Progenitor cell of endocrine pancreas (in vitro differentiated cells): ENCODE measurements around the gene COX10. TPM values are rescaled to one million over a fixed set of nuclear protein-coding genes. Genes with fewer than 3 reads are reported as not detected.

Experiments used
- DNase-seq: peaks from one replicate; pipeline ENCODE4 v3.0.0; 2021; ENCODE audit warnings: low spot score; ENCODE audit not compliant: unreplicated experiment
- H3K27ac Mint-ChIP-seq: 2 replicates; pipeline ENCODE4 v1.8.0; 2021; ENCODE audit warnings: mild to moderate bottlenecking, moderate library complexity, mixed read lengths
- H3K27me3 Mint-ChIP-seq: 2 replicates; pipeline ENCODE4 v1.8.0; 2021; ENCODE audit warnings: mixed read lengths
- H3K36me3 Mint-ChIP-seq: 2 replicates; pipeline ENCODE4 v1.8.0; 2022; ENCODE audit warnings: mixed read lengths; ENCODE audit not compliant: insufficient read depth
- H3K4me1 Mint-ChIP-seq: 2 replicates; pipeline ENCODE4 v1.8.0; 2021; ENCODE audit warnings: low read depth, mixed read lengths
- H3K4me3 Mint-ChIP-seq: 2 replicates; pipeline ENCODE4 v1.8.0; 2021; ENCODE audit warnings: low read depth, mild to moderate bottlenecking, moderate library complexity, mixed read lengths
- H3K9me3 Mint-ChIP-seq: 2 replicates; pipeline ENCODE4 v1.8.0; 2021; ENCODE audit warnings: low read depth, mixed read lengths
- total RNA-seq: library from RNA; stranded (reverse); gene quantifications from 2 replicates; pipeline ENCODE4 v1.2.1, GENCODE V29; 2021
- TF ChIP-seq, protein P1 (sequence below): fragments of 200-600 bp; sonication (generic); IDR thresholded peaks from one replicate; pipeline ENCODE4 v1.5.0; 2021; ENCODE audit warnings: antibody characterized with exemption, mild to moderate bottlenecking; ENCODE audit not compliant: unreplicated experiment

The COX10 gene
- total RNA-seq, 1 donor from 2014 or later, result 24.0 TPM

DNA sequence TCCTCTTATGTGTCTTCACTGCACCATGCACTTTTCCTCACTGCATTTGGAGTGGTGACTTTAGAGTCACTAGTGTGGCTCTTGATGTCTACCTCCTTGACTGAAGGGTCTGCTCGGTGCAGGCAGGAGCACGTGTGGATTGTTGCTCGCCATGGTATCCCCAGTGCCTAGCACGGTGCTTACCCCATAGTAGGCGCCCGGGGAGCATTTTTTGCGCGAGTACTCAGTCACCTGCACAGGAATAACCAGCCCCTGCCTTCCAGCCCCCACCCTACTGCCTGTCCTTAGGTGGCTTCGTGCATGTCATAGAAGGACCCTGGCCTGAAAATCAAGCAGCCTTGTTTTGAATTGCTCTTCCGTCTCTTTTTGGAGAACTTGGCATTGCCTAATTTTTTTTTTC lies 136.1 kb downstream of the COX10 start:
- H3K4me1 Mint-ChIP-seq, result peaks cover 24% of the 10 kb centered on the region
- H3K9me3 Mint-ChIP-seq, result no peaks in the 10 kb centered on the region
- no peak overlapping the region for H3K27ac Mint-ChIP-seq
- peaks cover 18% of the 10 kb centered on the region for H3K36me3 Mint-ChIP-seq
- TF ChIP-seq, protein P1, sequence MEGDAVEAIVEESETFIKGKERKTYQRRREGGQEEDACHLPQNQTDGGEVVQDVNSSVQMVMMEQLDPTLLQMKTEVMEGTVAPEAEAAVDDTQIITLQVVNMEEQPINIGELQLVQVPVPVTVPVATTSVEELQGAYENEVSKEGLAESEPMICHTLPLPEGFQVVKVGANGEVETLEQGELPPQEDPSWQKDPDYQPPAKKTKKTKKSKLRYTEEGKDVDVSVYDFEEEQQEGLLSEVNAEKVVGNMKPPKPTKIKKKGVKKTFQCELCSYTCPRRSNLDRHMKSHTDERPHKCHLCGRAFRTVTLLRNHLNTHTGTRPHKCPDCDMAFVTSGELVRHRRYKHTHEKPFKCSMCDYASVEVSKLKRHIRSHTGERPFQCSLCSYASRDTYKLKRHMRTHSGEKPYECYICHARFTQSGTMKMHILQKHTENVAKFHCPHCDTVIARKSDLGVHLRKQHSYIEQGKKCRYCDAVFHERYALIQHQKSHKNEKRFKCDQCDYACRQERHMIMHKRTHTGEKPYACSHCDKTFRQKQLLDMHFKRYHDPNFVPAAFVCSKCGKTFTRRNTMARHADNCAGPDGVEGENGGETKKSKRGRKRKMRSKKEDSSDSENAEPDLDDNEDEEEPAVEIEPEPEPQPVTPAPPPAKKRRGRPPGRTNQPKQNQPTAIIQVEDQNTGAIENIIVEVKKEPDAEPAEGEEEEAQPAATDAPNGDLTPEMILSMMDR, result no peak
- DNase-seq, result no peak
- no peaks in the 10 kb centered on the region for H3K27me3 Mint-ChIP-seq
- no peak overlapping the region for H3K4me3 Mint-ChIP-seq

DNA sequence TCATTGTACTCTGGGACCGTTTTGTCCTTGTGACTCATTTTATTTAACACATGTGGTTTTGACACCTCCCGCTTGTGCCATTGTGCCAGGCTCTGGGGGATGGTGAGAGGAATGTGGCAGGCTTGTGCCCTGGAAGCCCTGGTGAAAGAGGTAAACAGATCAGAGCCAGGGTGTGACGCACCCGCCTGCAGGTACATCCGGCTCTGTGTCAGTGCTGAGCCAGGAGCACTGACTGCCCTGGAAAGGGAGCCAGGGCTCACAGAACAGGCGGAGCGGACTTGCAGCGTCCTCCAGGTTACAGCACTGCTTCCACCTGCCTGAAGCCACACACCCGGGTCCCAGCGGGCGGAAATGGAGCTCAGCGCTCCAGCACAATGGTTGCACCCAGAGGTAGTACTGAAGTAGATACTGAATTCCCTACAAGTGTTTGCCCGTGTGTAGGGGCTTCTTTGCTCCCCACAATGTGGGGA lies 136.7 kb downstream of the COX10 start:
- H3K36me3 Mint-ChIP-seq, result peaks cover 24% of the 10 kb centered on the region
- no peak overlapping the region for H3K4me3 Mint-ChIP-seq
- H3K27me3 Mint-ChIP-seq, result no peaks in the 10 kb centered on the region
- peaks cover 19% of the 10 kb centered on the region for H3K4me1 Mint-ChIP-seq
- peaks cover under 1% of the 10 kb centered on the region for H3K9me3 Mint-ChIP-seq
- DNase-seq, result no peak
- TF ChIP-seq, protein P1, result no peak
- no peak overlapping the region for H3K27ac Mint-ChIP-seq

DNA sequence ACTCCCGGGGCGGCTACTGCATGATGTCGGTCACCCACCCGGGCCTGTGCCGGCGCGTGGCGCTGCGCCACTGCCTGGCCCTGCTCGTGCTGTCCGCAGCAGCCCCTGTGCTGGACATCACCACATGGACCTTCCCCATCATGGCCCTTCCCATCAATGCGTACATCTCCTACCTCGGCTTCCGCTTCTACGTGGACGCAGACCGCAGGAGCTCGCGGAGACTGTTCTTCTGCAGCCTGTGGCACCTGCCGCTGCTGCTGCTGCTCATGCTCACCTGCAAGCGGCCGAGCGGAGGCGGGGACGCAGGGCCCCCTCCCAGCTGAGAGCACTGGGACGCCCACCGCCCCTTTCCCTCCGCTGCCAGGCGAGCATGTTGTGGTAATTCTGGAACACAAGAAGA lies 137.6 kb downstream of the COX10 start:
- Mint-ChIP-seq H3K4me3 (no peak overlapping the region), H3K36me3 (peaks cover 32% of the 10 kb centered on the region), H3K27ac (no peak overlapping the region), H3K27me3 (no peaks in the 10 kb centered on the region), H3K9me3 (peaks cover 8% of the 10 kb centered on the region), H3K4me1 (peaks cover 14% of the 10 kb centered on the region)
- TF ChIP-seq, protein P1, result no peak
- no peak for DNase-seq

DNA sequence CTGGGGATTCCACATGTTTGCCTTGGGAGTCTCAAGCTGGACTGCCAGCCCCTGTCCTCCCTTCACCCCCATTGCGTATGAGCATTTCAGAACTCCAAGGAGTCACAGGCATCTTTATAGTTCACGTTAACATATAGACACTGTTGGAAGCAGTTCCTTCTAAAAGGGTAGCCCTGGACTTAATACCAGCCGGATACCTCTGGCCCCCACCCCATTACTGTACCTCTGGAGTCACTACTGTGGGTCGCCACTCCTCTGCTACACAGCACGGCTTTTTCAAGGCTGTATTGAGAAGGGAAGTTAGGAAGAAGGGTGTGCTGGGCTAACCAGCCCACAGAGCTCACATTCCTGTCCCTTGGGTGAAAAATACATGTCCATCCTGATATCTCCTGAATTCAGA lies 138.5 kb downstream of the COX10 start:
- DNase-seq, result no peak
- Mint-ChIP-seq H3K27me3 (no peaks in the 10 kb centered on the region), H3K36me3 (peaks cover 37% of the 10 kb centered on the region), H3K9me3 (peaks cover 8% of the 10 kb centered on the region), H3K4me3 (no peak overlapping the region), H3K4me1 (peaks cover 10% of the 10 kb centered on the region), H3K27ac (no peak overlapping the region)
- TF ChIP-seq, protein P1, result no peak

DNA sequence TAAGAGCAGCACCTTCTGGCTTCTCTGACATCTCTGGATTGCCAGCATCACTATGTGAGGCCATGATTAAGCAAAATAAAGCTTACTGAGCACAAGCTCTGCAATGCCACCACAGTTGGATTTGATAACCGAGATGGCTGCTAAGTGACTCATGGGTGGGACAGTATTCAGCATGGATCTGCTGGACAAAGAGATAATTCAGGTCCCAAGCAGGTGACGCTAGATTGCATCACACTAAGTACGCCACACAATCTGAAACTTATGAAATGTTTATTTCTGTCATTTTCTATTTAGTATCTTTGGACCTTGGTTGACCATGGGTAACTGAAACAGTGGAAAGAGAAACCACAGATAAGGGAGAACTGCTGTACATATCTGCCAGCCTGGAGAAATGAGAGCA lies 139.9 kb downstream of the COX10 start:
- no peak for DNase-seq
- peaks cover 6% of the 10 kb centered on the region for H3K4me1 Mint-ChIP-seq
- H3K9me3 Mint-ChIP-seq, result peaks cover 8% of the 10 kb centered on the region
- H3K27me3 Mint-ChIP-seq, result no peaks in the 10 kb centered on the region
- peaks cover 40% of the 10 kb centered on the region for H3K36me3 Mint-ChIP-seq
- H3K4me3 Mint-ChIP-seq, result no peak overlapping the region
- H3K27ac Mint-ChIP-seq, result no peak overlapping the region
- TF ChIP-seq, protein P1, result no peak
